Glutamatergic neuron (in vitro differentiated cells): ENCODE measurements around the gene TET1. TPM values are rescaled to one million over a fixed set of nuclear protein-coding genes. Genes with fewer than 3 reads are reported as not detected.
A peak's percentile ranks its signal among the peaks of the same experiment; 100 is the strongest.

ENCODE experiments used
- DNase-seq: peaks from one replicate; pipeline ENCODE4 v3.0.0; 2022
- H3K27ac Mint-ChIP-seq: one replicate; pipeline ENCODE4 v1.8.0; 2020; ENCODE audit warnings: mild to moderate bottlenecking, mixed read lengths, inconsistent platforms; ENCODE audit not compliant: unreplicated experiment
- H3K27me3 Mint-ChIP-seq: one replicate; pipeline ENCODE4 v1.8.0; 2020; ENCODE audit warnings: mild to moderate bottlenecking, moderate library complexity, mixed read lengths, inconsistent platforms; ENCODE audit not compliant: unreplicated experiment
- H3K36me3 Mint-ChIP-seq: one replicate; pipeline ENCODE4 v1.8.0; 2020; ENCODE audit warnings: mild to moderate bottlenecking, mixed read lengths, inconsistent platforms; ENCODE audit not compliant: unreplicated experiment
- H3K4me1 Mint-ChIP-seq: one replicate; pipeline ENCODE4 v1.8.0; 2020; ENCODE audit warnings: mild to moderate bottlenecking, low read depth, mixed read lengths, inconsistent platforms; ENCODE audit not compliant: unreplicated experiment
- H3K4me3 Mint-ChIP-seq: one replicate; pipeline ENCODE4 v1.8.0; 2020; ENCODE audit warnings: mild to moderate bottlenecking, mixed read lengths, inconsistent platforms; ENCODE audit not compliant: unreplicated experiment
- H3K9me3 Mint-ChIP-seq: one replicate; pipeline ENCODE4 v1.8.0; 2020; ENCODE audit warnings: mild to moderate bottlenecking, moderate library complexity, mixed read lengths, inconsistent platforms; ENCODE audit not compliant: unreplicated experiment
- total RNA-seq: library from RNA; stranded (reverse); fragmentation: NEBNext Ultra II Directional; extraction: Animal tissue kit (Norgen Biotek cat#: 25700); gene quantifications from one replicate; pipeline ENCODE4 v1.2.1, GENCODE V29; 2021; ENCODE audit not compliant: unreplicated experiment
- TF ChIP-seq, protein P1 (sequence below): fragments of 200-600 bp; sonication (generic); IDR thresholded peaks from one replicate; pipeline ENCODE4 v1.5.0; 2021; ENCODE audit not compliant: partially characterized antibody, unreplicated experiment

TET1 gene
- total RNA-seq, 1 donor from 2014 or later = 31.6 TPM

DNA sequence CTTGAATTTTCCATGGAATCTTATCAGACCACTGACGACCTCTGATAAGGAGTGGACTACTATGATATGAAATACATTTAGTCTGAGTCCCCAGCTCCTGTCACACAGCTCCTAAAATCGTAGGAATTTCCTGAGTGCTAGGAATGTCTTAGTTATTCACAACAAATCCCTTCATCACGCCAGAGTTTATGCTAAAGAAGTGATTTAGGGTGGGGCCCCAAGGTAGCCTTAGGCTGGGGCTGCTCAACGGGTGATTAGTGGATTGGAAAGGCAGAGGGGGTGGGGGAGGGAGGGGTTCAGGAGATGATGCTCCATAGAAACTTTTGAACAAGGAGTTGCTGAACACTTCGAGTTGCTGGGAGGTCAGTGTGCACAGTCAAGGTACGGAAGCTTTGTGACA is 7.0 kb upstream of the TET1 start:
- Mint-ChIP-seq H3K27me3 (peaks cover 2% of the 10 kb centered on the region), H3K9me3 (peaks cover 1% of the 10 kb centered on the region), H3K27ac (no peak overlapping the region), H3K4me3 (no peak overlapping the region), H3K4me1 (no peaks in the 10 kb centered on the region), H3K36me3 (no peaks in the 10 kb centered on the region)
- DNase-seq = no peak
- TF ChIP-seq, protein P1, sequence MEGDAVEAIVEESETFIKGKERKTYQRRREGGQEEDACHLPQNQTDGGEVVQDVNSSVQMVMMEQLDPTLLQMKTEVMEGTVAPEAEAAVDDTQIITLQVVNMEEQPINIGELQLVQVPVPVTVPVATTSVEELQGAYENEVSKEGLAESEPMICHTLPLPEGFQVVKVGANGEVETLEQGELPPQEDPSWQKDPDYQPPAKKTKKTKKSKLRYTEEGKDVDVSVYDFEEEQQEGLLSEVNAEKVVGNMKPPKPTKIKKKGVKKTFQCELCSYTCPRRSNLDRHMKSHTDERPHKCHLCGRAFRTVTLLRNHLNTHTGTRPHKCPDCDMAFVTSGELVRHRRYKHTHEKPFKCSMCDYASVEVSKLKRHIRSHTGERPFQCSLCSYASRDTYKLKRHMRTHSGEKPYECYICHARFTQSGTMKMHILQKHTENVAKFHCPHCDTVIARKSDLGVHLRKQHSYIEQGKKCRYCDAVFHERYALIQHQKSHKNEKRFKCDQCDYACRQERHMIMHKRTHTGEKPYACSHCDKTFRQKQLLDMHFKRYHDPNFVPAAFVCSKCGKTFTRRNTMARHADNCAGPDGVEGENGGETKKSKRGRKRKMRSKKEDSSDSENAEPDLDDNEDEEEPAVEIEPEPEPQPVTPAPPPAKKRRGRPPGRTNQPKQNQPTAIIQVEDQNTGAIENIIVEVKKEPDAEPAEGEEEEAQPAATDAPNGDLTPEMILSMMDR = no peak

DNA sequence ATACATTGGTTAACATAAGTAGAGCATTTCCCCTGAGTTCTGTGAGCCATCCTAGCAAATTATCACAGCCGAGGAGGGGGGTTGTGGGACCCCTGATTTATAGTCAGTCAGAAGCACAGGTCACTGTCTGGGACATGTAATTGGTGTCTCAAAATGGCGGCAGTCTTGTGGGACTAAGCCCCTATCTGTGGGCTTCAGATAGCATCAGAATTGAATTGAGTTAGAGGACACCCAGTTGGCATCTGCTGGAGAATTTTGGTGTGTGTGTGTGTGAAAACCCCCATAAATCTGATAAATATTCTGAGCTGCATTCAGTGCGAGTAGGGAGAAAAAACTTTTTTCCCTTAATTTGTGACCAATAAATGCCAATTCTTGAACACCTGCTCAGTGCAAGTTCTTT is 6.5 kb upstream of the TET1 start:
- Mint-ChIP-seq H3K4me1 (no peaks in the 10 kb centered on the region), H3K4me3 (no peak overlapping the region), H3K27ac (no peak overlapping the region), H3K27me3 (peaks cover 2% of the 10 kb centered on the region), H3K36me3 (no peaks in the 10 kb centered on the region), H3K9me3 (peaks cover 1% of the 10 kb centered on the region)
- no peak for DNase-seq
- TF ChIP-seq, protein P1 = no peak

DNA sequence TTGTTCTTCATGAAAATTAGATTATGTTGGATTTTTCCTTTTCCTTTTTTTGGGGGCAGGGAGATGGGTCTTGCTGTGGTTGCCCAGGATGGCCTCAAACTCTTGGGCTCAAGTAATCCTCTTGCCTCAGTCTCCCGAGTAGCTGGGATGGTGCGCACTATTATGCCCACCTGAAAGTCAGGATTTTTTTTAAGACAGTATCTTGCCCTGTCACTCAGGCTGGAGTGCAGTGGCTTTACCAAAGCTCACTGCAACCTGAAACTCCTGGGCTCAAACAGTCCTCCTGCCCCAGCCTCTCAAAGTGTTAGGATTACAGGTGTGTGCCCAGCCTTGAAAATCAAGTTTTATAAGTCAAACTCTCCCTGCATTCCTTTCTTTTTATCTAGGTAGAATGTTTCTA is 1.7 kb upstream of the TET1 start:
- peaks cover 3% of the 10 kb centered on the region for H3K27me3 Mint-ChIP-seq
- H3K4me3 Mint-ChIP-seq = no peak overlapping the region
- DNase-seq = no peak
- peaks cover 2% of the 10 kb centered on the region for H3K4me1 Mint-ChIP-seq
- H3K27ac Mint-ChIP-seq = no peak overlapping the region
- H3K36me3 Mint-ChIP-seq = no peaks in the 10 kb centered on the region
- TF ChIP-seq, protein P1 = no peak
- peaks cover 8% of the 10 kb centered on the region for H3K9me3 Mint-ChIP-seq

DNA sequence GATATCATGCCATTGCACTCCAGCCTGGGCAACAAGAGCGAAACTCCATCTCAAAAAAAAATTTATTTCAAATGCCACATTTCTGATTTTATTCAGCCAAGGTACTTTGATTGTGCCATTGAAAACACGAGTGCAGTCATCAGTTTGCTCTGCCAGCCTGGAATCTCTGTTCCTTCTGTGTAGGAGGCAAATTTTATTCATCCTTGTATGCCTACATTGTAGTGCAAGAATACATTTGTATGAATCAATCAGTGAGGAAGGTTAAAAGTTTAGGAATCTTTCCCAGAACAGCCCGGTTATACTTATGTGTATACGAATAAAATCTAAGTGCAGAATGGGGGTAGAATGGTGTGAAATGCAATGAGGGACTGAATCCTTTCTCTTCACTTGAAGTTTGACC is 886 bp upstream of the TET1 start:
- Mint-ChIP-seq H3K4me1 (peaks cover 3% of the 10 kb centered on the region), H3K9me3 (peaks cover 8% of the 10 kb centered on the region), H3K27ac (no peak overlapping the region), H3K36me3 (no peaks in the 10 kb centered on the region), H3K4me3 (no peak overlapping the region), H3K27me3 (peaks cover 3% of the 10 kb centered on the region)
- DNase-seq = no peak
- TF ChIP-seq, protein P1 = no peak

DNA sequence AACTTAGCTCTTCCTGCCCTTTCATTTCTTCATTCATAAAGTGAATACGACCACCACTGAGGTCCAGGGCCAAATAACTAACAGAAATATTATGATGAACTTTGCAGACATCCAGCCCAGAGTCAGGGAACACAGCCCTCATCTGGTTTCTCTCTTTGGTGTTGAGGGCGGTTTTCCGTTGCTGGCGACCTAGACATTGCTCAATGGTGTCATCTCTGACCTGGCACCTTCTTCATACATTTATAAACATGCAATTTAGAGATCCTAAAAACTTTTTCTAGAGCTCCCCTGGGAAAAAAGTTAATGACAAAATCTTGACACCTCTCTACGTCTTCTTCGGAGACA is 324 bp upstream of the TET1 start:
- H3K27ac Mint-ChIP-seq = no peak overlapping the region

More for the DNA sequence above, 324 bp upstream of the TET1 start:
- Mint-ChIP-seq H3K4me1 (peaks cover 3% of the 10 kb centered on the region), H3K9me3 (peaks cover 8% of the 10 kb centered on the region), H3K4me3 (peak overlapping the region; percentile 70), H3K27me3 (peaks cover 3% of the 10 kb centered on the region), H3K36me3 (no peaks in the 10 kb centered on the region)
- DNase-seq = no peak
- TF ChIP-seq, protein P1 = no peak
